A673 (cell line): ENCODE measurements around the gene BNC2. TPM values are rescaled to one million over a fixed set of nuclear protein-coding genes. Genes with fewer than 3 reads are reported as not detected.

Source experiments
- BruUV-seq: library from RNA; stranded (reverse); fragments of 400-500 nt; replicated peaks from 2 replicates; lab custom pipeline; 2021; lab: Mats Ljungman, UMichigan
- CTCF ChIA-PET: fragments of 300-600 bp; sonication (Branson Sonifier 250); formaldehyde crosslinking; loops from one replicate; lab custom pipeline; 2022; ENCODE audit warnings: antibody characterized with exemption; lab: Charles Lee
- POLR2A ChIA-PET: fragments of 300-600 bp; sonication (Branson Sonifier 250); formaldehyde crosslinking; loops from one replicate; lab custom pipeline; 2022; ENCODE audit warnings: antibody characterized with exemption; ENCODE audit not compliant: low non-redundant PET; lab: Charles Lee
- DNase-seq: peaks from one replicate; pipeline ENCODE4 v3.0.0-alpha.2; 2015; ENCODE audit warnings: low spot score
- H3K27ac ChIP-seq: fragments of 200-600 bp; sonication (generic); 2 replicates; pipeline ENCODE4 v1.5.1; 2016; ENCODE audit warnings: mixed run types, low read depth, mild to moderate bottlenecking, mixed read lengths, antibody characterized with exemption, low read length; ENCODE audit not compliant: poor library complexity, severe bottlenecking
- H3K27me3 ChIP-seq: fragments of 200-600 bp; sonication (generic); replicated peaks from 2 replicates; pipeline ENCODE4 v1.6.1; 2017; ENCODE audit warnings: mixed run types, low read depth, mild to moderate bottlenecking, mixed read lengths, antibody characterized with exemption, low read length; ENCODE audit not compliant: insufficient read depth, poor library complexity
- H3K36me3 ChIP-seq: fragments of 200-600 bp; sonication (generic); 2 replicates; pipeline ENCODE4 v1.6.1; 2016; ENCODE audit warnings: mixed run types, mild to moderate bottlenecking, mixed read lengths, antibody characterized with exemption, low read length; ENCODE audit not compliant: insufficient read depth, poor library complexity, severe bottlenecking
- H3K4me1 ChIP-seq: fragments of 200-600 bp; sonication (generic); 2 replicates; pipeline ENCODE4 v1.6.1; 2017; ENCODE audit warnings: mixed run types, mild to moderate bottlenecking, mixed read lengths, antibody characterized with exemption, low read length; ENCODE audit not compliant: insufficient read depth, poor library complexity, severe bottlenecking
- H3K4me3 ChIP-seq: fragments of 200-600 bp; sonication (generic); 2 replicates; pipeline ENCODE4 v1.5.1; 2016; ENCODE audit warnings: low read depth, mixed run types, mild to moderate bottlenecking, mixed read lengths, low read length; ENCODE audit not compliant: poor library complexity, severe bottlenecking
- H3K9me3 ChIP-seq: fragments of 200-600 bp; sonication (generic); 2 replicates; pipeline ENCODE4 v1.6.1; 2016; ENCODE audit warnings: mixed run types, low read depth, mild to moderate bottlenecking, mixed read lengths, antibody characterized with exemption, low read length; ENCODE audit not compliant: poor library complexity, severe bottlenecking
- CTCF ChIP-seq: fragments of 300-800, 200-600 bp; sonication (generic); conservative IDR thresholded peaks from 2 replicates; pipeline ENCODE4 v1.5.1; 2017; ENCODE audit warnings: low read depth, mild to moderate bottlenecking, antibody characterized with exemption, low read length, moderate library complexity, mixed read lengths
- EZH2 ChIP-seq: fragments of 200-600 bp; sonication (generic); IDR thresholded peaks from 2 replicates; pipeline ENCODE4 v1.6.1; 2017; ENCODE audit warnings: borderline replicate concordance, low read depth, mild to moderate bottlenecking, mixed read lengths, antibody characterized with exemption, low read length; ENCODE audit not compliant: poor library complexity, severe bottlenecking
- intact Hi-C: fragments of 100-400 bp; cut with micrococcal nuclease; formaldehyde crosslinking; loops from one replicate; pipeline ENCODE4 v1.10.0; 2022; ENCODE audit not compliant: unreplicated experiment
- total RNA-seq: library from RNA; stranded (reverse); gene quantifications from 2 replicates; pipeline ENCODE4 v1.2.3, GENCODE V29; 2021

The BNC2 gene
- total RNA-seq, 1 experiment from 2014 or later, result 0.45 TPM

GRCh38 chr9:16455842-16456241, 414.6 kb downstream of the BNC2 start:
- Histone ChIP-seq H3K9me3 (no peaks in the 10 kb centered on the region), H3K4me1 (no peaks in the 10 kb centered on the region), H3K36me3 (no peaks in the 10 kb centered on the region), H3K4me3 (no peak overlapping the region), H3K27ac (no peak overlapping the region), H3K27me3 (no peaks in the 10 kb centered on the region)
- intact Hi-C loops, result no loop called here
- BruUV-seq, result no TSS peak
- ChIA-PET POLR2A (no interaction called here), CTCF (no interaction called here)
- TF ChIP-seq EZH2, result no peak
- no peak for TF ChIP-seq CTCF
- no peak for DNase-seq

GRCh38 chr9:16453390-16453789, 417.1 kb downstream of the BNC2 start:
- H3K4me1 ChIP-seq, result no peaks in the 10 kb centered on the region
- no peak for DNase-seq
- ChIA-PET POLR2A (no interaction called here), CTCF (no interaction called here)
- H3K4me3 ChIP-seq, result no peak overlapping the region
- TF ChIP-seq CTCF (no peak), EZH2 (no peak)
- H3K27ac ChIP-seq, result no peak overlapping the region
- intact Hi-C loops, result no loop called here
- no TSS peak for BruUV-seq
- H3K27me3 ChIP-seq, result peaks cover 2% of the 10 kb centered on the region
- H3K36me3 ChIP-seq, result no peaks in the 10 kb centered on the region
- no peaks in the 10 kb centered on the region for H3K9me3 ChIP-seq

GRCh38 chr9:16450578-16450977, 419.9 kb downstream of the BNC2 start:
- CTCF ChIA-PET, result no interaction called here

More at GRCh38 chr9:16450578-16450977, 419.9 kb downstream of the BNC2 start:
- no peak overlapping the region for H3K4me3 ChIP-seq
- no TSS peak for BruUV-seq
- H3K36me3 ChIP-seq, result no peaks in the 10 kb centered on the region
- H3K27ac ChIP-seq, result no peak overlapping the region
- TF ChIP-seq CTCF (no peak), EZH2 (no peak)
- no peak for DNase-seq
- no peaks in the 10 kb centered on the region for H3K9me3 ChIP-seq
- POLR2A ChIA-PET, result no interaction called here
- intact Hi-C loops, result no loop called here
- no peaks in the 10 kb centered on the region for H3K4me1 ChIP-seq
- peaks cover 13% of the 10 kb centered on the region for H3K27me3 ChIP-seq
